ENCODE results near the gene PIP5K1C. TPM values are rescaled to one million over a fixed set of nuclear protein-coding genes. Genes with fewer than 3 reads are reported as not detected.

PIP5K1C gene
- total RNA-seq, 1 experiment from 2014 or later = 13.3 TPM

GRCh38 chr19:3684054-3684816 is 16.0 kb downstream of the PIP5K1C start:
- DNase-seq (ENCODE audit: unreplicated experiment) = peak; percentile 17
- H3K4me3 Mint-ChIP-seq (ENCODE audit: unreplicated experiment) = no peak overlapping the region
- BruUV-seq (replicated peaks) = no TSS peak
- H3K27me3 Mint-ChIP-seq (ENCODE audit: insufficient read depth, unreplicated experiment) = no peaks in the 10 kb centered on the region
- peaks cover 6% of the 10 kb centered on the region for H3K4me1 Mint-ChIP-seq (ENCODE audit: insufficient read depth, unreplicated experiment)
- CTCF ChIA-PET = interaction anchor here (0.6 kb wide), 1 partner anchor 439 kb away, joined by 4 read pairs; no protein-coding TSS in a partner anchor
- no peak for TF ChIP-seq CTCF (IDR thresholded peaks at IDR 0.05; ENCODE audit: unreplicated experiment)
- intact Hi-C loops (cut with micrococcal nuclease) = no loop called here
- H3K36me3 Mint-ChIP-seq (ENCODE audit: insufficient read depth, unreplicated experiment) = peaks cover 13% of the 10 kb centered on the region
- POLR2A ChIA-PET = no interaction called here
- H3K9me3 Mint-ChIP-seq (ENCODE audit: unreplicated experiment) = no peaks in the 10 kb centered on the region
- no peak overlapping the region for H3K27ac Mint-ChIP-seq (ENCODE audit: low read depth, unreplicated experiment)

DNA sequence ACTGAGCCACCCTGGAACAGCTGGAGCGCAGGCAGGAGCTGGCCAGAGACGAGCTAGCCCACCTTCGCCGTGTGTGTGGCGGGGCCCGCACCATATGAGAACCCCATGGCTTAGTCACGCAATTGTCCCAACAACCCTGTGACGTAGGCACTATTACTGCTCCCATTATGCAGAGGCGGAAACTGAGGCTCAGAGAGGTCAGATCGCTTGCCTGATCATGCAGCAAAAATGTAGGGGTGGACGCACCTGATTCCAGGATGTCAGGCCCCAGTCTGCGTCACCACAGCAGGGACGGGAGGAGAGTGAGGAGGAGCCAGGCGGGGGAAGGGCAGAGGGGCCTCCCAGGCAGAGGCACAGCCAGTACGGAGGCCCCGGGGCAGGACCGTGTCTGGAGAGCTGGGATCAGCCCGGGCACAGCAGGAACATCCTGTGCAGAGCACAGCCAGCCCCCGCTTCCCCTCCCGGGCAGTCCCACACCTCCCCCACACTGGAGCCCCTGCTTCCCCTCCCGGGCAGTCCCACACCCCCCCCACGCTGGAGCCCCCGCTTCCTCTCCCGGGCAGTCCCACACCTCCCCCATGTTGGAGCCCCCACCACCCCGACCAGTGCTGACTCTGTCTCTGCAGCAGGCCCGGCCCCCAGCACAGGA is 16.7 kb downstream of the PIP5K1C start:
- intact Hi-C loops (cut with micrococcal nuclease) = no loop called here
- Mint-ChIP-seq H3K36me3 (ENCODE audit: insufficient read depth, unreplicated experiment) (peaks cover 9% of the 10 kb centered on the region), H3K4me3 (ENCODE audit: unreplicated experiment) (no peak overlapping the region), H3K27me3 (ENCODE audit: insufficient read depth, unreplicated experiment) (no peaks in the 10 kb centered on the region), H3K9me3 (ENCODE audit: unreplicated experiment) (no peaks in the 10 kb centered on the region), H3K27ac (ENCODE audit: low read depth, unreplicated experiment) (no peak overlapping the region), H3K4me1 (ENCODE audit: insufficient read depth, unreplicated experiment) (peaks cover 6% of the 10 kb centered on the region)
- ChIA-PET CTCF (interaction anchor here (0.5 kb wide), 1 partner anchor 334 kb away, joined by 5 read pairs; no protein-coding TSS in a partner anchor), POLR2A (no interaction called here)
- no TSS peak for BruUV-seq (replicated peaks)
- peak; percentile 83 for DNase-seq (ENCODE audit: unreplicated experiment)
- no peak for TF ChIP-seq CTCF (IDR thresholded peaks at IDR 0.05; ENCODE audit: unreplicated experiment)

DNA sequence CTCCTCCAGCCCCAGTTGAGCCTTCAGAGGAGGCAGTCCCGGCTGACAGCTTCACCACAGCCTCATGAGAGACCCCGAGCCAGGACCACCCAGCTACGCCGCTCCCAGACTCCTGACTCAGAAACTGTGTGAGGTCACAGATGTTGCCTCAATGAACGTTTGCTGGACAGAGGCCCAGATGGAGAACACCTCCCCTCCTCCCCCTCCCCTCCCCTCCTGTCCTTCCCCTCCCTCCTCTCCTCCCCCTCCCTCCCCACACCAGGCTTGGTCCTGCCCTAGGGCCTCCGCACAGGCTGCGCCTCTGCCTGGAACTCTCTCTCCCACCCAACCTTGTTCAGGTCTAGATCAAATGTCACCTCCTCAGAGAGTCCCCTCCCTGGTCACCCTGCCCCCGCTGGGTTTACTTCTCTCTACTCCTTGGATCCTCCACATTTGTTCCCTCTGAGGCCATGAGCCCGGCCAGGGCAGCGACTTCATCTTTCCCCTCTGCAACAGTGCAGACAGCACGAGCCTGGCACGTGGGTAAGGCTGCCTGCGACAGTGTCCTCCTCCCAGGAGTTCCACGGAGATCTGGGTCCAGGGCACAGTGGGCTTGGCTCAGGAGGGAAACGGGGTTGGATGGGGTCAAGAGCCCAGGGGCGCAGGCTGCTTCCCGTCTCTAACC is 17.4 kb downstream of the PIP5K1C start:
- H3K4me3 Mint-ChIP-seq (ENCODE audit: unreplicated experiment) = no peak overlapping the region
- H3K9me3 Mint-ChIP-seq (ENCODE audit: unreplicated experiment) = no peaks in the 10 kb centered on the region
- H3K36me3 Mint-ChIP-seq (ENCODE audit: insufficient read depth, unreplicated experiment) = peaks cover 6% of the 10 kb centered on the region
- no peak for TF ChIP-seq CTCF (IDR thresholded peaks at IDR 0.05; ENCODE audit: unreplicated experiment)
- DNase-seq (ENCODE audit: unreplicated experiment) = peak; percentile 67
- no peak overlapping the region for H3K27ac Mint-ChIP-seq (ENCODE audit: low read depth, unreplicated experiment)
- CTCF ChIA-PET = interaction anchor here (0.5 to 0.6 kb wide), 2 partner anchors 9 to 335 kb away, joined by 3 to 5 read pairs; no protein-coding TSS in a partner anchor
- BruUV-seq (replicated peaks) = no TSS peak
- no peaks in the 10 kb centered on the region for H3K27me3 Mint-ChIP-seq (ENCODE audit: insufficient read depth, unreplicated experiment)
- POLR2A ChIA-PET = no interaction called here
- intact Hi-C loops (cut with micrococcal nuclease) = no loop called here
- peaks cover 6% of the 10 kb centered on the region for H3K4me1 Mint-ChIP-seq (ENCODE audit: insufficient read depth, unreplicated experiment)

GRCh38 chr19:3682286-3682685 is 18.0 kb downstream of the PIP5K1C start:
- BruUV-seq (replicated peaks) = no TSS peak
- Mint-ChIP-seq H3K4me3 (ENCODE audit: unreplicated experiment) (no peak overlapping the region), H3K9me3 (ENCODE audit: unreplicated experiment) (no peaks in the 10 kb centered on the region), H3K27me3 (ENCODE audit: insufficient read depth, unreplicated experiment) (no peaks in the 10 kb centered on the region), H3K36me3 (ENCODE audit: insufficient read depth, unreplicated experiment) (peaks cover 6% of the 10 kb centered on the region), H3K4me1 (ENCODE audit: insufficient read depth, unreplicated experiment) (peaks cover 4% of the 10 kb centered on the region), H3K27ac (ENCODE audit: low read depth, unreplicated experiment) (no peak overlapping the region)
- CTCF ChIA-PET = interaction anchor here (0.6 kb wide), 1 partner anchor 8 kb away, joined by 3 read pairs; no protein-coding TSS in a partner anchor
- intact Hi-C loops (cut with micrococcal nuclease) = no loop called here
- POLR2A ChIA-PET = no interaction called here
- DNase-seq (ENCODE audit: unreplicated experiment) = no peak
- TF ChIP-seq CTCF (IDR thresholded peaks at IDR 0.05; ENCODE audit: unreplicated experiment) = no peak

All from MCF 10A (cell line).